PC-9 (cell line): ENCODE results near the gene CHST3.

Source experiments
- CTCF ChIP-seq: fragments of 200-600 bp; sonication (generic); conservative IDR thresholded peaks from 2 replicates; pipeline ENCODE4 v1.6.1; 2017; ENCODE audit warnings: mixed run types, antibody characterized with exemption, mild to moderate bottlenecking, moderate library complexity
- EZH2 ChIP-seq: fragments of 200-600 bp; sonication (generic); IDR thresholded peaks from 2 replicates; pipeline ENCODE4 v1.8.0; 2017; ENCODE audit warnings: antibody characterized with exemption, low read depth

GRCh38 chr10:72030762-72031543 is 66.8 kb downstream of the CHST3 start:
- TF ChIP-seq CTCF (no peak), EZH2 (no peak)
